ENCODE data around the gene FOXN1. TPM values are rescaled to one million over a fixed set of nuclear protein-coding genes. Genes with fewer than 3 reads are reported as not detected.

Gene FOXN1
- total and polyA plus RNA-seq, 2 of the 13 experiments (the other 11 are each of a cell fraction or from before 2014, with no cell fraction given) = 0.01 TPM; not detected in 1

DNA sequence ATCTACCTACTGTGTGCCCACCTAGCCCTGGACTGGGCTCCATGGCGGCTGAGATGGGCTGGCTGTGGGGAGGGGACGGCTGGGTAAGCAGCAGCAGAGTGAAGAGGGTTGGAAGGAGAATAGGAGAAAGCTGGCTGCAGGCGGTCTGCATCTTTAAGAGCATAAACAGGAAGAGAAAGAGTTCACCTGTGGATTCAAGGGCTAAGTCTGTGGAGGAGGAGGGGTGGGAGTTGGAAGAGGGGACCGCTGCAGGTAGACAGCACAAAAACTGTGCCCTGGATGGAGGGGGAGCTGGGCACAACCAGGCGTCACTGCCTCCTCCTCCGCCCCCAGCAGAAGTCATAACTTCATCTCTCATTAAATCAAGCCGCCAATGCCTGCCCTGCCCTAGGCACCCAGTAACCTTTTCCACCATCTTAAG is 32.0 kb upstream of the FOXN1 start:
- no peak for TF ChIP-seq ZNF34 (CRISPR knock-in tag; IDR thresholded peaks at IDR 0.05; ENCODE audit: borderline replicate concordance)
- H3K36me3 ChIP-seq (replicated peaks in 1 of 2; ENCODE audit: control insufficient read depth in 1 of 2, insufficient read depth in 2 of 2, low read length in 2 of 2) = no peaks in the 10 kb centered on the region
- no peaks in the 10 kb centered on the region for H3K79me2 ChIP-seq (ENCODE audit: insufficient read depth, low read length)
- intact Hi-C loops (cut with micrococcal nuclease; ENCODE audit: unreplicated experiment) = no loop called here
- FAIRE-seq (no peak), DNase-seq (ENCODE audit: low spot score) (no peak), ATAC-seq (no peak)
- H3K4me1 ChIP-seq (ENCODE audit: insufficient read depth, low read length) = peaks cover 46% of the 10 kb centered on the region
- H2AFZ ChIP-seq (ENCODE audit: low read length) = no peak overlapping the region
- no peak overlapping the region for H3K4me3 ChIP-seq (replicated peaks in 1 of 3; ENCODE audit: insufficient read depth in 1 of 3, low read depth in 2 of 3, low read length in 3 of 3)
- in situ Hi-C loops (cut with HindIII; ENCODE audit: extremely low pct_ligation_motif_present, low pct_unique_long_range_greater_than_20kb) = no loop called here
- H3K4me2 ChIP-seq (ENCODE audit: low read depth, low read length) = no peak overlapping the region
- no peak overlapping the region for H3K9ac ChIP-seq (ENCODE audit: insufficient read depth, low read depth, low read length)
- 59% methylated on average over 7 of the region's 7 CpGs for WGBS (ENCODE audit: low lambda C conversion rate)
- H3K27ac ChIP-seq (ENCODE audit: extremely low read length, insufficient read depth, low read length) = no peak overlapping the region
- ChIA-PET POLR2A (interaction anchor here (0.6 kb wide), 1 partner anchor 95 kb away, joined by 3 read pairs; no protein-coding TSS in a partner anchor), CTCF (ENCODE audit: low intra/inter-chr PET ratio, low total read pairs) (no interaction called here)
- BruUV-seq (replicated peaks) = no TSS peak
- peaks cover 0 to 13% of the 10 kb centered on the region in 2 experiments; a peak in 3 of 5 replicates for H3K27me3 ChIP-seq (ENCODE audit: control insufficient read depth in 1 of 2, insufficient read depth in 2 of 2, low read length in 2 of 2)
- H4K20me1 ChIP-seq (ENCODE audit: insufficient read depth, low read length) = no peaks in the 10 kb centered on the region
- no peaks in the 10 kb centered on the region for H3K9me3 ChIP-seq (ENCODE audit: low read length)

DNA sequence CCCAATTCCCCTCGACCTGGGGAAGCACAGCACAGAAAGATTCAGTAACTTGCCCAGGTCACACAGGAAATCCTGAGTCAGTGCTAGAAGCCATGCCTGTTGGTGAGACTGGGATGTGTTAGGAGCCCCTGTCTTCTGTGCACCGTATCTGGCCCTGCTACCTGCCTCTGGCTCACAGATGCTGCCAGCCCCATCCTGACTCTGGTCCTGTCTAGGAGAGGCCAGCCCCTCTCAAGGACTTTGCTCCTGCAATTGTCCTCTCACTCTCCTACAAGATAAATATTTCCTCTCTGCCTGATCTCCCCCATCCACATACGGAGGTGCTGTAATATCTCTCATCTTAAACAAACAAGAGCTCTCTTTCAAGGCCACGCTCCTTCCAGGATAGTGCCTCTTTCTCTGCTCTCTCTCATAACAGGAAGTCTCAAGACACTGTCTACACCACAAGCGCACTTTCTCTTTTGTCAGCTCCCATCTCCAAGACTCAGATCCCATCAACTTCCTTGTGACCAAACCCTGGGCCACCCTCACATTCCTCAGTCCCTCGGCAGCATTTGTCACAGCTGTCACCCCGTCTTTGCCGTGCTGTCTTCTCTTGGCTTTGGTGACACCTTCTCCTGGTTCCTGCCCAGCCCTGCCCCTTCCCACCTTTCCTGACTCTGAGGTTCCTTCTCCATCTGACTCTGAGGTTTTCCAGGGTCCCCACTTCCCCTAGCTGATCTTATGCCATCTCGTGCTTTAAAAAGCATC is 30.8 kb upstream of the FOXN1 start:
- H3K4me2 ChIP-seq (ENCODE audit: low read depth, low read length) = peak overlapping the region; percentile 65
- H4K20me1 ChIP-seq (ENCODE audit: insufficient read depth, low read length) = no peaks in the 10 kb centered on the region
- ChIA-PET POLR2A (interaction anchor here (1.0 kb wide), 1 partner anchor 107 kb away, joined by 3 read pairs; no protein-coding TSS in a partner anchor), CTCF (ENCODE audit: low intra/inter-chr PET ratio, low total read pairs) (no interaction called here)
- in situ Hi-C loops (cut with HindIII; ENCODE audit: extremely low pct_ligation_motif_present, low pct_unique_long_range_greater_than_20kb) = no loop called here
- no peak overlapping the region for H2AFZ ChIP-seq (ENCODE audit: low read length)
- H3K9ac ChIP-seq (ENCODE audit: insufficient read depth, low read depth, low read length) = no peak overlapping the region
- no peaks in the 10 kb centered on the region for H3K36me3 ChIP-seq (replicated peaks in 1 of 2; ENCODE audit: control insufficient read depth in 1 of 2, insufficient read depth in 2 of 2, low read length in 2 of 2)
- DNase-seq (ENCODE audit: low spot score) = peak; percentile 35
- no TSS peak for BruUV-seq (replicated peaks)
- H3K9me3 ChIP-seq (ENCODE audit: low read length) = no peaks in the 10 kb centered on the region
- whole genome bisulfite sequencing (ENCODE audit: low lambda C conversion rate) = 8% methylated on average over 8 of the region's 9 CpGs
- H3K4me1 ChIP-seq (ENCODE audit: insufficient read depth, low read length) = peaks cover 58% of the 10 kb centered on the region
- intact Hi-C loops (cut with micrococcal nuclease; ENCODE audit: unreplicated experiment) = no loop called here
- no peak overlapping the region for H3K27ac ChIP-seq (ENCODE audit: extremely low read length, insufficient read depth, low read length)
- H3K27me3 ChIP-seq (ENCODE audit: control insufficient read depth in 1 of 2, insufficient read depth in 2 of 2, low read length in 2 of 2) = peaks cover 0 to 6% of the 10 kb centered on the region in 2 experiments; a peak in 3 of 5 replicates
- peak; percentile 63 for ATAC-seq
- H3K79me2 ChIP-seq (ENCODE audit: insufficient read depth, low read length) = no peaks in the 10 kb centered on the region
- H3K4me3 ChIP-seq (replicated peaks in 1 of 3; ENCODE audit: insufficient read depth in 1 of 3, low read depth in 2 of 3, low read length in 3 of 3) = 0 out of 6 replicates have a peak overlapping the region, but pooled peaks of 1 of the 3 experiments have one; percentile 28
- peak; percentile 81 for FAIRE-seq
- TF ChIP-seq, protein P1, sequence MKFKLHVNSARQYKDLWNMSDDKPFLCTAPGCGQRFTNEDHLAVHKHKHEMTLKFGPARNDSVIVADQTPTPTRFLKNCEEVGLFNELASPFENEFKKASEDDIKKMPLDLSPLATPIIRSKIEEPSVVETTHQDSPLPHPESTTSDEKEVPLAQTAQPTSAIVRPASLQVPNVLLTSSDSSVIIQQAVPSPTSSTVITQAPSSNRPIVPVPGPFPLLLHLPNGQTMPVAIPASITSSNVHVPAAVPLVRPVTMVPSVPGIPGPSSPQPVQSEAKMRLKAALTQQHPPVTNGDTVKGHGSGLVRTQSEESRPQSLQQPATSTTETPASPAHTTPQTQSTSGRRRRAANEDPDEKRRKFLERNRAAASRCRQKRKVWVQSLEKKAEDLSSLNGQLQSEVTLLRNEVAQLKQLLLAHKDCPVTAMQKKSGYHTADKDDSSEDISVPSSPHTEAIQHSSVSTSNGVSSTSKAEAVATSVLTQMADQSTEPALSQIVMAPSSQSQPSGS (CRISPR knock-in tag; IDR thresholded peaks at IDR 0.05) = no peak
- TF ChIP-seq PTBP1 (IDR thresholded peaks at IDR 0.05; ENCODE audit: low read depth, low read length, poor library complexity, severe bottlenecking) (no peak), REXO4 (CRISPR knock-in tag; IDR thresholded peaks at IDR 0.05; ENCODE audit: borderline replicate concordance) (no peak), EP300 (IDR thresholded peaks at IDR 0.05; ENCODE audit: low read depth in 2 of 2, low read length in 2 of 2) (peak in 1 of 2 experiments; percentile 60; a peak in 2 of 4 replicates), EP300 (CRISPR knock-in tag; IDR thresholded peaks at IDR 0.05; ENCODE audit: borderline replicate concordance) (no peak), ARID2 (CRISPR knock-in tag; IDR thresholded peaks at IDR 0.05; ENCODE audit: borderline replicate concordance) (no peak), DNMT1 (CRISPR knock-in tag; IDR thresholded peaks at IDR 0.05) (no peak), NCOA2 (CRISPR knock-in tag; IDR thresholded peaks at IDR 0.05) (peak; percentile 45; the same call in 1 of the 2 replicates), SMAD1 (CRISPR knock-in tag; IDR thresholded peaks at IDR 0.05; ENCODE audit: borderline replicate concordance, low read depth) (no peak)
- TF ChIP-seq, protein P2, sequence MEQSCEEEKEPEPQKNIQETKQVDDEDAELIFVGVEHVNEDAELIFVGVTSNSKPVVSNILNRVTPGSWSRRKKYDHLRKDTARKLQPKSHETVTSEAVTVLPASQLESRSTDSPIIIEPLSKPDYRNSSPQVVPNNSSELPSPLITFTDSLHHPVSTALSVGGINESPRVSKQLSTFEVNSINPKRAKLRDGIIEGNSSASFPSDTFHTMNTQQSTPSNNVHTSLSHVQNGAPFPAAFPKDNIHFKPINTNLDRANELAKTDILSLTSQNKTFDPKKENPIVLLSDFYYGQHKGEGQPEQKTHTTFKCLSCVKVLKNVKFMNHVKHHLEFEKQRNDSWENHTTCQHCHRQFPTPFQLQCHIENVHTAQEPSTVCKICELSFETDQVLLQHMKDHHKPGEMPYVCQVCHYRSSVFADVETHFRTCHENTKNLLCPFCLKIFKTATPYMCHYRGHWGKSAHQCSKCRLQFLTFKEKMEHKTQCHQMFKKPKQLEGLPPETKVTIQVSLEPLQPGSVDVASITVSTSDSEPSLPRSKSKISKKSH (CRISPR knock-in tag; IDR thresholded peaks at IDR 0.05; ENCODE audit: borderline replicate concordance) = no peak
- TF ChIP-seq, protein P3, sequence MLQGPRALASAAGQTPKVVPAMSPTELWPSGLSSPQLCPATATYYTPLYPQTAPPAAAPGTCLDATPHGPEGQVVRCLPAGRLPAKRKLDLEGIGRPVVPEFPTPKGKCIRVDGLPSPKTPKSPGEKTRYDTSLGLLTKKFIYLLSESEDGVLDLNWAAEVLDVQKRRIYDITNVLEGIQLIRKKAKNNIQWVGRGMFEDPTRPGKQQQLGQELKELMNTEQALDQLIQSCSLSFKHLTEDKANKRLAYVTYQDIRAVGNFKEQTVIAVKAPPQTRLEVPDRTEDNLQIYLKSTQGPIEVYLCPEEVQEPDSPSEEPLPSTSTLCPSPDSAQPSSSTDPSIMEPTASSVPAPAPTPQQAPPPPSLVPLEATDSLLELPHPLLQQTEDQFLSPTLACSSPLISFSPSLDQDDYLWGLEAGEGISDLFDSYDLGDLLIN (CRISPR knock-in tag; IDR thresholded peaks at IDR 0.05; ENCODE audit: borderline replicate concordance) = no peak

Data from HepG2 (cell line).